K562 (cell line): ENCODE data around the gene PRKACA.

ENCODE experiments used
- BDP1 ChIP-seq: IDR thresholded peaks from 3 replicates; pipeline ENCODE4 v1.6.1; 2011; ENCODE audit not compliant: insufficient read length, insufficient read depth
- FOSL1 ChIP-seq: fragments of 200-800 bp; sonication (Bioruptor generic); conservative IDR thresholded peaks from 2 replicates; pipeline ENCODE4 v1.6.1; 2016; ENCODE audit warnings: missing genetic modification characterization, missing compliant biosample characterization
- FOXK1 ChIP-seq: sonication (generic); formaldehyde crosslinking; IDR thresholded peaks from 2 replicates; pipeline ENCODE4 v1.8.0; 2022; ENCODE audit warnings: missing genetic modification reagents, mild to moderate bottlenecking, borderline replicate concordance
- SRF ChIP-seq, 2 experiments: fragments of 250-450, 450-650 bp in 1 of 2; sonication (Bioruptor Pico) in 1 of 2; sonication (generic) in 1 of 2; formaldehyde crosslinking; IDR thresholded peaks; 2 replicates each; pipeline versions ENCODE4 v1.5.0 to v1.5.1; 2020 to 2022; ENCODE audit warnings: mild to moderate bottlenecking in 1 of 2, missing genetic modification reagents in 1 of 2

DNA sequence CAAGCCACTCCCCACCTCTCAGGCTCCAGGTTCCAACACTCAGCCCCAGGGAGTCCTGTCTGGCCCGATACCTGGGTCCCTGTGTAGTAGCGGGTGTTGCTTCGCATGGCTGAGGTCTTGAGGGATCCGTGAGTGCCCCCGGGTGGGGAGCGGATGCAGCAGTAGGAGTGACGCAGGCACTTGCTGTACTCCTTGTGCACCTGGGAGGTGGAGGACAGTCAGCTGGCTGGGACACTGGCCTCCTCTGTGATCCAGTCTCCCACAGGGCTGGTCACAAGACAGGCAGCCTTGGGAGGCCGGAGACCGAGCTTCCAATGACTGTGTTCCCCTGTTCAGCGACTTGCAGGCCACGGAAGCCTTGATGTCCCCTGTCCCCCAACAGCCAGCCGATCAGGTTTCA, 35.2 kb upstream of the PRKACA start:
- no peak for TF ChIP-seq SRF (CRISPR knock-in tag; IDR thresholded peaks at IDR 0.05)
- no peak for TF ChIP-seq FOSL1 (tag)
- TF ChIP-seq BDP1: no peak
- TF ChIP-seq FOXK1 (CRISPR knock-in tag): no peak
